GM19455 (cell line): ENCODE measurements around the gene IL1RAP.
"Not testable (repeated sequence)": the region's sequence is repeated elsewhere in the genome, so short reads cannot be mapped to it uniquely, and the experiment has no call there.

Source experiments
- ATAC-seq: cut with Tn5 transposase; IDR thresholded peaks from one replicate; pipeline ENCODE4 v1.9.1; 2021; ENCODE audit not compliant: unreplicated experiment

The IL1RAP gene

DNA sequence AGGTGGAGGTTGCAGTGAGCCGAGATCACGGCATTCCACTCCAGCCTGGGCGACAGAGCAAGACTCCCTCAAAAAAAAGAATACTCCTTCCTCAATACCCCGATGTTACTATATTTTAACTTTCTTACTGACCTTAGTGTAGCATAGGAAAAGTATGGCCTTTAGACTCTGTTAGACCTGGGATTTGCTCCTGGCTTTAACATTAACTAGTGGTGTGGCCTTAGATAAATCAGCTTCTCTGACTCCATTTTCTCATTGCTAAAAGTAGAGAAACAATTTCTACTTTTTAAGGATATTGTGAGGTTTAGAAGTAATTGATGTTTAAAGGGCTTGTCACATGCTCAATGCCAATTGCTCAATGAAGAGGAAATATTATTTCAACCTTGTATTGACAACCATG, 7.6 kb upstream of the IL1RAP start:
- no peak for ATAC-seq

DNA sequence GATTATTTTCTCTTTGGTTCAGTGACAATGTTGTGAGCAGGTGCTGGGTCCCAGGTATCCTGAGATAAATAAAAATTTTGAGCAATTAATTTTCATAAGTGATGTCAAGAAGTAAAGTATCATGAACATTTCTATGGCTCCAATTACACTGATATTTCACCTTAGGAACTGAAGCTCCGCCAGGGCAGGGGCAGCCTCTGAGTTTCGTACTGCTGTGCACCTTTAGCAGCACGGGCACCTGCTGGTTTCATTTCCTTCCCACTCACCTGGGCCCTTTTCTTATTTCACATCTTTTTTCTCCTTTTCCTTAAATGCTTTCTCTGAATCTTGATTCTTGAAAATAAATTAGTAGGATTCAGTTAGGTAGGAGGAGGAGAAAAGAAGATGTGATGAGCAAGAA, 1.2 kb upstream of the IL1RAP start:
- ATAC-seq = no peak

DNA sequence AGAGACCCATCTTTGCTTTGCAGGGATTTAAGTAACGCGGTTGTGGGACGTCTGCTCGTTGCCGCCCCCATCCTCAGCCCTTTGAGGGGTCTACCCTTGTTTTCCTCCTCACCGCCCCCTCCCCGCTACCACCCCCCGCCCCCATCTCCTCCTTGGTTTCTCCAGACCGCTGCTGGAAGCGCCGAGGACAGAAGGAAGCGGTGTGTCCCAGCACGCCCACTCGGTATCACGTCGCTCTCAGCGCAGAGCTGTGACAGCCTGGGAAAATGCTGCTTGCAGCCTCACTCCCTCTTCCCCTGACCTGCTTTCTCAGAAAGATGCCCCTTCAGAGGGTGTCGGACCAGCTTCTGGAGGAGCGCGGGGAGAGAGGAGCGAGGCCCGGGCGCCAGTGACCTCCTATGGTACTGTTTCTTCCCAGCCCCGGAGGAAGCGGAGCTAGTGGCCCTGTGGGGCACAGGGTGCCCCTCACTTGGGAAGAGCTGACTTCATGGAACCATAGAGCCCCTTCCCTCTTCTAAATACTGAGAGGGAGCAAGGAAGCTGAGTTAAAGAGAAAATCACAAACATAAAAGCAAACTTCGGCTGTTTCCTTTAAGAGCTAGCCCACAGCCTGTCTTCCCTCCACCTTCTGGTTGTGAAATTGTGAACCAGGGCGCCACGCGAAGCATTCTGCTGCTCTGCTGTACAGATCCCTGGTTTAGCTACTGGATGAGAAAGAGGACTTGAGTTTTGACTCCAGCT, 698 bp downstream of the IL1RAP start:
- peak; percentile 16 for ATAC-seq

DNA sequence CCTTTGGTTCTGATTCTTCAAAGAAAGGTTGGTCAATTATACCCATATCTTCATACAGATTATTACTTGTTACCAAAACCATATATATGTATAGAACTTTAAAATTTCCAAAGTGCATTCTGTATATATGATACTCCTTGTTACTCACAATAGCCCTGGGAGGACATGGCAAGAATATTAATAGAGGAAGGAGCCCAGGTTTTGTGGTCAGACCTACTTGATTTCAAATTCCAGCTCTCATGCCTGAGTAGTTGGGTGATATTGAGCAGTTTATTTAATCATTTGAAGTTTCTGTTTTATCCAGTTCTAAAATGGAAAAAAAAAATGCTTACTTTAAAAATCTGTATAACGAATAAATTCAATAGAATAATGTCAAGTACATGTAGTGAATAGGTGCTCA, 2.5 kb downstream of the IL1RAP start:
- no peak for ATAC-seq

DNA sequence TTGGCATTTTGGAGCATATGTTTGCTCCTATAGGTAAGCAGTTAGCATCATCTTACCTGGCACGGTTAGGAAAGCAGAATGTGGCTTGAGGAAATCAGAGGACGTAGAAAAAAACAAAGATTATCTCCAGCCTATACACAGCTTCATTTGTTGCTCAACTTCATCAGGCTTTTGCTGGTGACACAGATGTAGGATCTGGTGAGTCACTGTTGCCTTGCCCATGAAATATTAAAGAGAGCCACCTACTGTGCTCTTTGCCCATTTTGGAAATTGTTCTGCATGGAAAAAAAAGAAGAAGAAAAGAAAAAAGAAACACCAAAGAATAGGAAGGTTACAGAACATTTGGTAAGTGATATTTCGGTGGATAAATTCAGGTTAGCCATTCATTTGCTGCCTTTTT, 3.8 kb downstream of the IL1RAP start:
- no peak for ATAC-seq

DNA sequence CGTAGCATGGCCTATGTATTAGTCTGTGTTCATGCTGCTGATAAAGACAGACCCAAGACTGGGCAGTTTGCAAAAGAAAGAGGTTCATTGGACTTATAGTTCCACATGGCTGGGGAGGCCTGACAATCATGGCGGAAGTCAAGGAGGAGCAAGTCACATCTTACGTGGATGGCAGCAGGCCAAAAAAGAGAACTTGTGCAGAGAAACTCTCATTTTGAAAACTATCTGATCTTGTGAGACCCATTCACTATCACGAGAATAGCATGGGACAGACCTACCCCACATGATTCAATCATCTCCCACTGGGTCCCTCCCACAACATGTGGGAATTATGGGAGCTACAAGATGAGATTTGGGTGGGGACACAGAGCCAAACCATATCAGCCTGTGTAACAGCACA, 4.6 kb downstream of the IL1RAP start:
- ATAC-seq = not testable (repeated sequence)

DNA sequence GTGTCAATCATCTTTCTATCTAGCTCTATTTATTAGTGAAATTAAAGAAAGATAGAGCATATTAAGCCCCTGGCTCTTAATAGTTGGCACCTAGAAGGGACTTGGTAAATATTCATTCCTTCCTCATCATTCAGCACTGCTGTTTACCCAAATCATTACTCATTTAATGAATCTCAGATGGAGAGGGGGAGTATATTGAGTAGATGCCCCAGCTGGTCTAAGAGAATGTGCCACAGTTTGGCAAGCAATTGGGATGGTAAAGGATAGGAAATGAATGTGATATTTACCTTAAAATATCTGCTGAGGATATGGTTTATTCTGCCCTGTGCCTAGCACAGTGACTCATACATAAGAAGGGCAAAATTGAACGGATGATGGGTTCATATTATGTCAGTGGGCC, 6.0 kb downstream of the IL1RAP start:
- no peak for ATAC-seq

DNA sequence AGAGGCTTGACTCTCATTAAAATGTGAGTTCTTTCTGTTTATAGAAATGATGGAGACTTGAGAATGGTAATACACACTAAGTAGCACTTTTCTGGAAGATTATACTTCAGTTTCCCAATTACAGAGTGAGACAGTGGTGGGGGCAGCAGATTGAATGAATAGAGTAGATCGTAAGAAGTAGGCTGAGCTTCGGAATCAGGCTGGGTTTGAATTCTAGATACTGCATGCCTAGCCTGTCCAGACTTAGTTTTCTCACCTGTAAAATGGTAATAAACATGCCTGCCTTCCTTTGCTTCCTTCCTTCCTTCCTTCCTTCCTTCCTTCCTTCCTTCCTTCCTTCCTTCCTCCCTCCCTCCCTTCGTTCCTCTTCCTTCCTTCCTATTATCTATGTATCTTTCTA, 8.1 kb downstream of the IL1RAP start:
- ATAC-seq = no peak

DNA sequence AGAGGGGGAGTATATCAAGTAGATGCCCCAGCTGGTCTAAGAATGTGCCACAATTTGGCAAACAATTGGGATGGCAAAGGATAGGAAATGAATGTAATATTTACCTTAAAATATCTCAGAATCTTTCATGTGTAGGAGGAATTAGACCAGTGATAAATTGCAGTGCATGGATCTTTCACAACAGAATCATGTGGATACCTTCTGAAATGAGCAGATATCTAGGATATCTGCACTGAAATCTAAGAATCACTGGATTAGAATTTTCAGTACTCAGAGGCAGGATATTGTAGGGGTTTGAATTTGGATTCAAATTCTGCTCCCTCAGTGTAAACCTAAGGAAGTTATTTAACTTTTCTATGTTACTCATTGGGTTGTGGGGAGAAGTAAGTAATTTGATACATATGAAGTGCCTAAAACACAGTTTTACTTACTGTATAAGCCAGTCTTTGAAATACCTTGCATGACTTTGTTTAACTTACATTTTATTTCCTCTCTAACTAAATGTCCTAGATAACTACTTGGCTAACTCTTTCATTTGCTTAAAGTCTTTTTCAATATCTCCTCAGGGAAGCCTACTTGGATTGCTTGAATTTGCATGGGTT, 8.8 kb downstream of the IL1RAP start:
- no peak for ATAC-seq

DNA sequence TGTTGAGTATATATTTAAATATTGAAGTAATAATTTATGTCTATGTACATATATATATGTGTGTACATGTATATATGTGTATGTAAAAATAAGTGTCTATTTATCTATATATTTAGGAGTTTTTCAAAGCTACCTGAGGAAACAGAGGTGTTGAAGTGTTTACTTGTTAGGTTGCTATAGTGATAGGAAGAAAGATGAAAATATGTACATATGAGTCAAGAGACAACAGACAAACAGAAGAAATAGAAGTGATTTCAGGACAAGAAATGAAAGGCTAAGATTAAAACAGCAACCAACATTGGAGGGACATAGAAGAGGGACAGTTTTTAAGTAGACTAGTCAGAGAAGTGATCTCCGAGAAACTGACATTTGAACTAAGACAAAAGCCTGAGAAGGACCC, 11.1 kb downstream of the IL1RAP start:
- no peak for ATAC-seq

DNA sequence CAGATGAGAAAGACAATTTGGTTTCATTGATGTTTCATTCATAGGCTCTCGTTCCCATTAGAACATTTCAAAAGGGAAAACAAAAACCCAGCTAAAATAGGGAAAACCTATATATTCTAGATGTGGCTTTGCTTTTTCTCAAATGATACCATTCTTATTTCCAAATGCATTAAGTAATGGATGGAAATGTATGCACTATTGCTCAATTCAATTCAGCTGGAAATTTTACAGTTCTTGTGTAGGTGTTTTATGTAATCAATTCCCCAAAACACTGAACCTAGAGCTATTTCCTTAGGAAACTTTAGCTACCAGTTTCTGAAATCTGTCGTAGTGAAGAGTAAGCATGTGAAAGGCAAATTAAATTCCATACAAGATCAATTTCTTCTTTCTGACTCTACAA, 11.7 kb downstream of the IL1RAP start:
- ATAC-seq = no peak

DNA sequence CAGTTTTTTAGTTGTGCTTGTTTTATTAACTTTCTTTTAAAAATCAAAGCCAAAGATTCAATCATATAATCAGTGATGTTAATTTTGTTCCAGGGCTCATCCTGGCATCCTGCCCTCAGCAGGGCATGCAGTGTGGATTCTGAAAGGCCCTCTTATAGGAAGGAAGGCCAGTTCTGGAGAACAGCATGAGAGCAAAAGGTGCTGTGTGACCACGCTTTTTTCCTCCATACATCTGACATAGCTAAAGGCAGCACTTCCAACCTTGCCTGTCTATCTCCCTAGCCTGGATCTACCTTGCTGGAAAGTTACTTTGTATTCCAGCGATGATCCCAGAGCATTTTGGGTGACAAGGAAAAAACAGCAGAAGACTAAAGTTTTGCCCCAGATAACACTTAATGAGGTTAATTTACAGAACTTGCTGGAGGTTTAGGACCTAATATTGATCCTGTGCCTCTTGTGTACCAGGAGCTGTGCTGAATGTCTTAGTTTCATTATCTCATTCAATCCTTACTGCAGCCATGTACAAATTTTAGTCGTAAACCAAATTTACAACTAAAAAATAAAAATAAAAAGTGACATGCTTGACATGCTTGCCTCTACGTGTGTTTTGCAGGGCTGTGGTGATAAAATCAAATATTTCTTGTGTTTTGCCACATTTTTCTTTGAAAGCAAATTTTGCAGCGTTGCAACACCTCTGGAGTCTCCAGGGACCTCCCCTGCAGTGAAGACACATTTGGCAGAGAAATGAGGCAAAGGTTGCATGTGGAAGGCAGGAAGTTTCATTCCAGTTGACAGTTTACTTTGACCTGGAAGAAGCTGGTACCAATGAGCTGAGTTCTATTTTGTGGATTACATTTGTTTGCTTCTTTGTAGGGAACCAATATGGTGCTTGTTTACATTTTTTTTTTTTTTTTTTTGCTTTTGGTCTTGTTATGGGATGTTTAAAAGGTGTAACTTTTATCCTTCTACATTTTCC, 13.2 kb downstream of the IL1RAP start:
- ATAC-seq = no peak

DNA sequence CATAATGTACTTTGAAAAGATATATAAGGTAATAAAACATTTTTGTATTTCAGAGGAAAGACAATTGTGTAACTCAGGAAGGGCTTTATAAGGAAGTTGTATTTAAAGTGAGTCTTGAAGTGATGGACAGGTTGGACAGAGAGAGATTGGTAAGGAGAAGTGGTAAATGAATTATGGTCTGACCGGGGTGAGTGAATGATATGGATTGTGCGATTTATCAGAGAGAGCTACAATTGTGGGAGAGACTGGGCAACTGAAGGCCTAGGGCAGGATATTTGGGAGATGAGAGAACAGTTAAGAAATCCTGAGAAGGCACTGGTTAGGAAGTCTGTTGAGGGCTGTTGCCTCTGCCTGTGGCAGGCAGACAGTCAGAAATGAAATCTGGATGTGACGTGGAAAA, 14.8 kb downstream of the IL1RAP start:
- no peak for ATAC-seq

DNA sequence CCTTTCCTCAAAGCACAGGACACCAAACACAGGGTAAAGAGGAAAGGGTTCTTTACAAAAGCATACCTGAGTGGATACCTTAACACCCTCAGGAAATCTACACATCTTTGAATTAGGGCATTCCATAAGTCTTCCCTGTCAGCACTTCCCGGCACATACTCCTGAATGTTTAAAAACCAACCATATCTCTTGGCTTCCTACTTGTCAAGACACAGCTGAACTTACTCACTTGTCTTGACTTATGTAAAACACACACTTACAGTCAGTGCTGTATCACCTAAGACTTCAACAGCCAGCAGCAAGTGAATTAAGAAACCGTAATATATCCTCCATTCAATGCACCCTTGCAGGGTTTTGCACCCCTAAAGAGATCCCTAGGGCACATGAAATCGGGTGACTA, 17.5 kb downstream of the IL1RAP start:
- no peak for ATAC-seq

DNA sequence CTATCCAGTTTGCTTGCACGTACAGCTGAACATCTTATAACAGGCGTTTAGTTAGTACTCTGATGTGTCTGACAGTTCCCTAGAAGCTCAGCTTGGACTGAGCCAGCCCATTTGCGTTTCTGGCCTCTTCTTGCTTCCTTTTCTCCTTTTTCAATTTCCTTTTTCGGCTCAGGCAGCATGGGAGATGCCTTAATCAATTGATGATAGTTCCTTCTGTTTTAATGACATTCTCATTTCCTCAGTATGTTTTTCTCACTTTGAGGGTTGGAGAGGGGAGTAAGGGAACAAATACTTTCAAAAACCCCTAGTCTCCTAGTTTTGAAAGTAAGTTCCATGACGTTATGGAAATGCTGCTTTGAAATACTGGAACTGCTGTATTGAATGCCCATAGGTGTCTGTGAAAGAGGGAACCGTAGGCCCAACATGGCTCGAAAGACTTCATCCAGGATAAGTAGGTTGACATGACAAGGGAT, 18.9 kb downstream of the IL1RAP start:
- ATAC-seq = no peak

DNA sequence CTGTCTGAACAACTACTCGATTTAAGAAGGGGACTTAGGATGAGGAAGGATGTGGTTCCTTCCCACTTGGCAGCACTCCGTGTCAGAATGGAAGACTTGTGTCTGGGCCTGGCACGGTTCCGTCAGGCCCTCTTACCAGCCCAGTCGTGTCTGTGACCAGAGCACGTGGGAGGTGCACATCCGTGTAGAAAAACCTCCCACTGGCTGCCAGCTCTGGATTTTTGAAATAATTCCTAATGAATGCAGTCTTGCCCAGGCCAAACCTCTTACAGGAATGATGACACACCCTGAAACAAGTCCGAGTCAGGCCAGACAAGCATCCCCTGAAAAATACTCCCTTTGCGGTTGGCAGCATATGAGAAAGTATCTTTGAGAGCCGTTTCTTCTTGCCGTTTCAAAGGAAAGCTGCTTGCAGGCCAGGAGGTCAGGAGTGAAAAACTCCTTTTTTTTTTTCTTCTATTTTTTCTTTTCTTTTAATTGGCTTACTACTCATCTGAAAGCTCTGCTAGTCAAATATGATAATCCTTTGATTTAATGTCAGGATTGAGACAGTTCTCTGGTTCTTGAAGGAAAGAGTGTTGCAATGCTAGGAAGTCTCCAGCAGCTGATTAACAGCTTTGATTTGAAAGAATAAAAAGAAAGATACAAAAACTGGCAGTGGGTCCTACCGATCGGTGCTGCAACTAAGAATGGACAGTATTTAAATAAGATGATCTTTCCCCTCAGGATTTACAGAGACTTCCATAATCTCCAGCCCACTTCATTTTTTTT, 19.8 kb downstream of the IL1RAP start:
- ATAC-seq = no peak

DNA sequence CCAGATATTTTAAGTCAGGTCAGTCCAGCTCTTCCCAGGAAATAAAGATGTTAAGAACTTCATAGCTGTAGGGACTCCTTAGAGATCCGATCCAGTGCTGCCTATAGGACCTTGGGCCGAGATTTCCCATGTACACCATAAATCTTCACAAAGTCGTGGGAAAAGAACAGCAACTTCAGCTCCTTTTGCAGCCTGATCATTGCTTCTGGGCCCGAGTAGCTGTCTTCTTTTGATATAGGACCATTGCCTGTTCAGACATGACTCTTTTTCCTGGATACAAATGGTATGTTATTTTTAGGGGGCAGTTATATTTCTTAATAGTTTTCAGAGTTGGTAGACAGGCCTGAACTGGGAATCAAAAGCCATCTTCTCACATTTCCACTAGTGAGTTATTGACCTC, 20.5 kb downstream of the IL1RAP start:
- ATAC-seq = no peak

DNA sequence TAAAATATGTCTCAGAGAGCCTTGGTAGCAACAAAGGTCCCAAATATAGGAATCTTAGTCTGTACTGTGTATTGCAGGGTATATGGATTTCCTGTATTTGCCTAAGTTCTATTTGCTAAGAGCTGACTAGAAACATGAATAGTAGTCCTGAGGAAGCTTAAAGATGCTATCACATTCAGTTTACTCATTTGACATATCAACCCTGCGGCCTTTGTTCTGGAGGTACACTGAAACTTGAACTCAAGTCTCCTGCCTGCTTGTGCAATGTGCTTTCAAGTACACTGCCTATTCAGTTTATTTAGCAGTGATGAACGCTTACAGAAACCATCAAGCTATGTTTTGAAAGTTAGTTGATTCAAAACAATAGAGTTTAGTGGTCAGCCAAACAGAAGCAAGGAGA, 21.1 kb downstream of the IL1RAP start:
- ATAC-seq = no peak

DNA sequence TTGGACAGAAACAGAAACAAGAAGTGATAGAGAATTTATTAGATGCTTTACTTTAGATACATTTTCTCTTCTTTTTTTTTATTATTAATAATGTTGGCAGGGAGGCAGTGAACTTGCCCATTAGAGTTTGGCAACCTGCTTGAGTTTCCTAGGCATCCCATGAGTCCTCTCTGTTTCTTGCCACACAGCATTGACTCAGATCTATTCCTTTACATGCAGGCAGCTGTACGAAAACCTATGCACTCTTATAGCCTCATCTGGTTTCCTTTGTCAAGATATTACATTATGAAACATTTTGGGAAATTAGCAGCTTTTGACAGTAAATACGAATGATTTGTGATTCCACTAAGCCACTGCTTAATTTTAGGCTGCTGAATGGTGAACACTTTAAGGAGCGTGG, 23.3 kb downstream of the IL1RAP start:
- no peak for ATAC-seq

DNA sequence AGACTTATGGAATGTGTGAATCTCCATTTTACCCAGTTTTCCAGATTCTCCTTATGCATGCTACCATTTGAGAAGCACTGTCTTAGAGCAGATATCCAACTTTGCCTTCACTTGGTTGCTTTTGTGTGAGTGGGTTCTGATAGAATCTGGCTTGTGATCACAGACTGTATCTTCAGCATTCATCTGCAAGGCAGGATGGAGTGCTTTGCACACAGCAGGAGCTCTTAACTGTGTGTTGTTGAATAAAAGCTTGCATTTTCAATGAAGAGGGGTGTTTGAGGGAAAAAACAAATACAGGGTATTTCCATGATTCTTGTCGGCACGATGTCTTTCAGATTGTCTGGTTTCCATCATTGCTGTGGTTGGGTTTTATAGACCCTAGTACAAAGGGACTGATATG, 24.4 kb downstream of the IL1RAP start:
- no peak for ATAC-seq

DNA sequence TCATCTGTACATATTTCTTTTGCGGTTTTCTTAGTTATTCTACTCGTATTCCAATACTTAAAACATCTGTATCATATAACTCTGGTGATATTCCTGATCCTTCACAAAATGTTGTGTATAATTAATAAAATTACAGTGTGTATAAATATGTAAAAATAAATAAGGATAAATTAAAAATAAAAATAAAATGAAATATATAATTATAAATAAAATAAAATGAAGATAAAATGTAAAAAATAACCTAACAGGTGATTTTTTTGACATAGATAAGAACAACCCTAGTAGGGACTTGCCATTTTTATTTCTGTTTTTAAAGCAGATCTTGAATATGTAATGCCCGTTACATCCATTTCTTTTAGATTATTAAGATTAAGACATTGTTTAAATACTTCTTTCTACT, 25.6 kb downstream of the IL1RAP start:
- ATAC-seq = no peak
